Fibroblast of lung (primary cell): ENCODE data around the gene HTR3E. TPM values are rescaled to one million over a fixed set of nuclear protein-coding genes. Genes with fewer than 3 reads are reported as not detected.

ENCODE experiments used
- DNase-seq, 2 donors: peaks; one replicate each; pipeline versions ENCODE4 v3.0.0 to v3.0.0-alpha.2; 2010; ENCODE audit warnings: low read depth in 2 of 2
- H2AFZ ChIP-seq: 2 replicates; pipeline ENCODE4 v1.5.1; 2012; ENCODE audit warnings: low read length, control low read depth, inconsistent platforms
- H3K27ac ChIP-seq: 2 replicates; pipeline ENCODE4 v1.5.1; 2011; ENCODE audit warnings: low read length, control low read depth; ENCODE audit not compliant: insufficient read depth
- H3K27me3 ChIP-seq: 2 replicates; pipeline ENCODE4 v1.5.1; 2011; ENCODE audit warnings: mild to moderate bottlenecking, low read length; ENCODE audit not compliant: control insufficient read depth, insufficient read depth
- H3K36me3 ChIP-seq: 2 replicates; pipeline ENCODE4 v1.5.1; 2011; ENCODE audit warnings: low read length; ENCODE audit not compliant: control insufficient read depth, insufficient read depth
- H3K4me1 ChIP-seq: 2 replicates; pipeline ENCODE4 v1.5.1; 2011; ENCODE audit warnings: low read length; ENCODE audit not compliant: control insufficient read depth, insufficient read depth; ENCODE audit errors: extremely low read depth
- H3K4me2 ChIP-seq: 2 replicates; pipeline ENCODE4 v1.5.1; 2011; ENCODE audit warnings: low read length, control low read depth; ENCODE audit not compliant: insufficient read depth; ENCODE audit errors: extremely low read depth
- H3K4me3 ChIP-seq, 4 experiments: fragments of 200-600 bp in 1 of 4; sonication (generic) in 1 of 4; replicated peaks in 1 of 4; 2 replicates each; pipeline ENCODE4 v1.5.1; 2011 to 2016; ENCODE audit warnings: low read length in 4 of 4, low read depth in 3 of 4, mild to moderate bottlenecking in 3 of 4, control low read depth in 2 of 4, inconsistent platforms in 1 of 4, mixed read lengths in 1 of 4; ENCODE audit not compliant: insufficient read depth in 1 of 4; ENCODE audit errors: control extremely low read depth in 1 of 4
- H3K79me2 ChIP-seq: 2 replicates; pipeline ENCODE4 v1.5.1; 2012; ENCODE audit warnings: mild to moderate bottlenecking, low read length, inconsistent platforms; ENCODE audit not compliant: control insufficient read depth, insufficient read depth
- H3K9ac ChIP-seq: 2 replicates; pipeline ENCODE4 v1.5.1; 2011; ENCODE audit warnings: mild to moderate bottlenecking, low read length, control low read depth; ENCODE audit not compliant: insufficient read depth
- H3K9me3 ChIP-seq: 2 replicates; pipeline ENCODE4 v1.5.1; 2012; ENCODE audit warnings: low read depth, low read length; ENCODE audit not compliant: control insufficient read depth, insufficient read depth
- H4K20me1 ChIP-seq: 2 replicates; pipeline ENCODE4 v1.5.1; 2011; ENCODE audit warnings: low read length; ENCODE audit not compliant: control insufficient read depth, insufficient read depth; ENCODE audit errors: extremely low read depth
- EZH2 ChIP-seq: IDR thresholded peaks from 2 replicates; pipeline ENCODE4 v1.5.1; 2012; ENCODE audit warnings: low read length, control low read depth, mild to moderate bottlenecking; ENCODE audit errors: missing control alignments
- polyA plus RNA-seq, 2 donors: library from polyadenylated mRNA; depleted of rRNA in 1 of 2; stranded (reverse) in 1 of 2; unstranded in 1 of 2; fragments of >200 nt; gene quantifications; 2 replicates each; pipeline ENCODE4 v1.2.1, GENCODE V29; 2011 to 2012; ENCODE audit warnings: missing spikeins in 1 of 2
- total RNA-seq: library from RNA; depleted of rRNA; stranded (reverse); fragments of >200 nt; gene quantifications from 2 replicates; pipeline ENCODE4 v1.2.1, GENCODE V29; 2014
- TF ChIP-seq, protein P1 (sequence below), 2 donors: IDR thresholded peaks in 1 of 2; conservative IDR thresholded peaks in 1 of 2; 1 replicate in 1 of 2; 2 replicates in 1 of 2; pipeline ENCODE4 v1.5.1; 2011 to 2012; ENCODE audit warnings: low read length in 2 of 2, control low read depth in 1 of 2, inconsistent platforms in 1 of 2, low read depth in 1 of 2, mild to moderate bottlenecking in 1 of 2

The HTR3E gene
- total and polyA plus RNA-seq, 2 donors (not counting 1 experiment from before 2014, with no cell fraction given), result not detected

DNA sequence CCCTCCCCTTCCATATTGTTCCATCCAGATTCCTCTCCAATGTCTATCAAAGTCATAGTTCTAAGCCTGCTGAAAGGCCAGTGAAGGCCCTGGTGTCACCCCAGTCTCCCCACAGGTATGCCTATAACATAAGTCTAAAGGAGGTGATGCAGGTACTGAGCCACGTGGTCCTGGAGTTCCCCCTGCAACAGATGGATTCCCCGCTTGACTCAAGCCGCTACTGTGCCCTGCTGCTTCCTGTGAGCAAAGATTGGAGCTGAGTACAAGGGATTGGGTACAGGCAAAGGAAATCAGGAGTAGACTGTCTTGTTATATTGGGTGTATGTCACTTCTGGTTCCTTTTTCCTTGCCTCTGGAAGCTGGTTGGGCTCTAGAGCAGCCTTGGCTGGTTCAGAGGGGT, 46.5 kb downstream of the HTR3E start:
- Histone ChIP-seq H3K27me3 (no peaks in the 10 kb centered on the region), H3K9me3 (no peaks in the 10 kb centered on the region), H3K4me2 (no peak overlapping the region), H3K4me3 (no peak overlapping the region), H3K79me2 (peaks cover 3% of the 10 kb centered on the region), H3K27ac (no peak overlapping the region), H4K20me1 (no peaks in the 10 kb centered on the region), H3K36me3 (peaks cover 21% of the 10 kb centered on the region), H3K9ac (no peak overlapping the region), H2AFZ (no peak overlapping the region), H3K4me1 (no peaks in the 10 kb centered on the region)
- no peak for TF ChIP-seq EZH2
- TF ChIP-seq, protein P1, sequence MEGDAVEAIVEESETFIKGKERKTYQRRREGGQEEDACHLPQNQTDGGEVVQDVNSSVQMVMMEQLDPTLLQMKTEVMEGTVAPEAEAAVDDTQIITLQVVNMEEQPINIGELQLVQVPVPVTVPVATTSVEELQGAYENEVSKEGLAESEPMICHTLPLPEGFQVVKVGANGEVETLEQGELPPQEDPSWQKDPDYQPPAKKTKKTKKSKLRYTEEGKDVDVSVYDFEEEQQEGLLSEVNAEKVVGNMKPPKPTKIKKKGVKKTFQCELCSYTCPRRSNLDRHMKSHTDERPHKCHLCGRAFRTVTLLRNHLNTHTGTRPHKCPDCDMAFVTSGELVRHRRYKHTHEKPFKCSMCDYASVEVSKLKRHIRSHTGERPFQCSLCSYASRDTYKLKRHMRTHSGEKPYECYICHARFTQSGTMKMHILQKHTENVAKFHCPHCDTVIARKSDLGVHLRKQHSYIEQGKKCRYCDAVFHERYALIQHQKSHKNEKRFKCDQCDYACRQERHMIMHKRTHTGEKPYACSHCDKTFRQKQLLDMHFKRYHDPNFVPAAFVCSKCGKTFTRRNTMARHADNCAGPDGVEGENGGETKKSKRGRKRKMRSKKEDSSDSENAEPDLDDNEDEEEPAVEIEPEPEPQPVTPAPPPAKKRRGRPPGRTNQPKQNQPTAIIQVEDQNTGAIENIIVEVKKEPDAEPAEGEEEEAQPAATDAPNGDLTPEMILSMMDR (conservative IDR thresholded peaks at IDR 0.05 in 1 of 2, IDR thresholded peaks at IDR 0.05 in 1 of 2; ENCODE audit: low read depth in 1 of 2, low read length in 2 of 2), result no peak
- DNase-seq, result no peak

DNA sequence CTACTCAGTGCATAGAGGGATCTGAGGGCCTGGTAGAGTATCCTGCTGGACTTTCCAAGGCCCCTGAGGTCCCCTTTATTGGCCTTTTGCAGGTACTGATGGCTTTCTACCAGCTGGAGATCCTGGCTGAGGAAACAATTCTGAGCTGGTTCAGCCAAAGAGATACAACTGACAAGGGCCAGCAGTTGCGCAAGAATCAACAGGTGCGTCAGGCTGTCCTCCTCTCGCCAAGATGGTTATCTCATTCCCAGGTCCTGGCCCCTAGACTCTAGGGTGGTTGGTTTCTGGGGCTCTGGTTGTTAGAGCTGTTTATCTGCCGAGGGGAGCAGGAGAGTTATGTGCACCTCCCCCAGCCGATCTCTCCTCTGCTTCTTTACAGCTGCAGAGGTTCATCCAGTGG, 47.6 kb downstream of the HTR3E start:
- TF ChIP-seq, protein P1 (conservative IDR thresholded peaks at IDR 0.05 in 1 of 2, IDR thresholded peaks at IDR 0.05 in 1 of 2; ENCODE audit: low read depth in 1 of 2, low read length in 2 of 2), result no peak
- TF ChIP-seq EZH2, result no peak
- DNase-seq, result no peak
- peaks cover 21% of the 10 kb centered on the region for H3K36me3 ChIP-seq

DNA sequence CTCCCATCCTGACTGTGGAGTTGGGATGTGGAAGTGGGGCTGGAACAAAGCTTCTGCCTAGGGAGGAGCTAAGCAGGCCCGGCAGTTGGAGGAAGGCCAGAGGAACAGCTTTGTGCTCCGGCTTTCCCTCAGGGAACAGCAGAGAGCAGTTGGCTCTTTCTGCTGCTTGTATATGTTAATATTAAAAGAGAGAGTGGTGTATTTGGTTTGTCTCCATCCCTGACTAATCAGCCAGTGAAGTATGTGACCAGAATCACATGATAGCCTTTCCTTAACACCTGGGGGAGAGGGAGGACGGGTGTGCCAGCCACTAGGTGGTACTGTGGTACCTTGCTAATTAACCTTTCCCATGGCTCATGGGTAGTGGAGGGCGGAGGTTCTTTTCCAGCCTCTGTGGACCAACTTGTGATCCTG, 48.3 kb downstream of the HTR3E start:
- Histone ChIP-seq H3K4me3 (no peak overlapping the region), H2AFZ (no peak overlapping the region), H3K36me3 (peaks cover 21% of the 10 kb centered on the region), H3K4me1 (no peaks in the 10 kb centered on the region), H4K20me1 (no peaks in the 10 kb centered on the region), H3K9me3 (no peaks in the 10 kb centered on the region), H3K9ac (no peak overlapping the region), H3K27ac (no peak overlapping the region), H3K79me2 (peaks cover 3% of the 10 kb centered on the region), H3K27me3 (no peaks in the 10 kb centered on the region), H3K4me2 (no peak overlapping the region)
- DNase-seq, result peak; percentile 56 to 58
- no peak for TF ChIP-seq EZH2
- TF ChIP-seq, protein P1 (conservative IDR thresholded peaks at IDR 0.05 in 1 of 2, IDR thresholded peaks at IDR 0.05 in 1 of 2; ENCODE audit: low read depth in 1 of 2, low read length in 2 of 2), result peak; percentile 31 to 44

More for the DNA sequence above, 47.6 kb downstream of the HTR3E start:
- Histone ChIP-seq H3K27ac (no peak overlapping the region), H2AFZ (no peak overlapping the region), H3K4me3 (no peak overlapping the region), H3K27me3 (no peaks in the 10 kb centered on the region), H3K4me2 (no peak overlapping the region), H3K79me2 (peaks cover 3% of the 10 kb centered on the region), H3K9ac (no peak overlapping the region), H3K9me3 (no peaks in the 10 kb centered on the region), H3K4me1 (no peaks in the 10 kb centered on the region), H4K20me1 (no peaks in the 10 kb centered on the region)
